ENCODE measurements around the gene RXRB.
"Not testable (repeated sequence)": the region's sequence is repeated elsewhere in the genome, so short reads cannot be mapped to it uniquely, and the experiment has no call there.

GRCh38 chr6:33226503-33227120 lies 26.1 kb upstream of the RXRB start:
- TF ChIP-seq CTCF (IDR thresholded peaks at IDR 0.05; ENCODE audit: low read length); EZH2 (IDR thresholded peaks at IDR 0.05; ENCODE audit: borderline replicate concordance, low read length): not testable (repeated sequence)
